ENCODE measurements around the gene DNPH1.
A peak's percentile ranks its signal among the peaks of the same experiment; 100 is the strongest.

DNA sequence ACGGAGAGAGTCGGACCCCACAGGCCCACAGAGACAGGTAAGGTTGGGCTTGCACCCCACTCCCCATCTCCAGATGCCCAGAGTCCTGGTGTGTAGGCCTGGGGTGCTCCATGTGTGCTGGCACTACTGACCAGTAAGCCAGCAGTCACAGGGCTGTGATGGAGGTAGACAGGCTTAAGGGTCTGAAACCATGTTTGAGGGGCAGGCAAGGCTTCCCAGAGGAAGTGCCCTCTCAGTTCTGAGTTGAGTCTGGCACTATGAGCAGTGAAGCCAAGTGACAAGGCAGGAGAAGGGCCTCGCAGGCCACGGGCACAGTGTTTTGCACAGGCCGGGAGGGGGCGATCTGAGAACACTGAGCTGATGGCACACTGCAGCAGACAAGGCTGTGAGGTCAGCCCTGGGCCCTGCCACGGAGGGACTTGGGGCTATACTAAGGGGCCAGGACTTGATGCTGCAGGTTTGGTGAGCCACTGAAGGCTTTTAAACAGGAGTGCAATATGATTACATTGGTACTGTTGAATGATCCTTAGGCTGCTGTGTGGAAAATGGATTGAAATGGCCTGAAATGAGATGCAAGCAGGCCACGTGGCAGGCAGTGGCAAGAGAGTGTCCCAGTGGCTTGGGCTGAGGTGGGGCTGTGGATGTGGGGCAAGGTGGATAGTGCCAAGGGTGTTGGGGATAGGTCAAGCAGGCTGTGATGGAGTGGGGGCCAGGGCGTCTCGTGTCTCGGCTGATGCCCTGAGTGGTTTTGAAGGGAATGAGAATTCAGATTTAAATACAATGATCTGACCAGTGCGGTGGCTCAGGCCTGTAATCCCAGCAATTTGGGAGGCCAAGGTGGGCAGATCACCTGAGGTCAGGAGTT is 34.3 kb upstream of the DNPH1 start:
- TF ChIP-seq, protein P1, sequence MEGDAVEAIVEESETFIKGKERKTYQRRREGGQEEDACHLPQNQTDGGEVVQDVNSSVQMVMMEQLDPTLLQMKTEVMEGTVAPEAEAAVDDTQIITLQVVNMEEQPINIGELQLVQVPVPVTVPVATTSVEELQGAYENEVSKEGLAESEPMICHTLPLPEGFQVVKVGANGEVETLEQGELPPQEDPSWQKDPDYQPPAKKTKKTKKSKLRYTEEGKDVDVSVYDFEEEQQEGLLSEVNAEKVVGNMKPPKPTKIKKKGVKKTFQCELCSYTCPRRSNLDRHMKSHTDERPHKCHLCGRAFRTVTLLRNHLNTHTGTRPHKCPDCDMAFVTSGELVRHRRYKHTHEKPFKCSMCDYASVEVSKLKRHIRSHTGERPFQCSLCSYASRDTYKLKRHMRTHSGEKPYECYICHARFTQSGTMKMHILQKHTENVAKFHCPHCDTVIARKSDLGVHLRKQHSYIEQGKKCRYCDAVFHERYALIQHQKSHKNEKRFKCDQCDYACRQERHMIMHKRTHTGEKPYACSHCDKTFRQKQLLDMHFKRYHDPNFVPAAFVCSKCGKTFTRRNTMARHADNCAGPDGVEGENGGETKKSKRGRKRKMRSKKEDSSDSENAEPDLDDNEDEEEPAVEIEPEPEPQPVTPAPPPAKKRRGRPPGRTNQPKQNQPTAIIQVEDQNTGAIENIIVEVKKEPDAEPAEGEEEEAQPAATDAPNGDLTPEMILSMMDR (IDR thresholded peaks at IDR 0.05): peak in 1 of 3 donors; percentile 21
- no peak for TF ChIP-seq EP300 (IDR thresholded peaks at IDR 0.05)
- no peak for TF ChIP-seq POLR2A (IDR thresholded peaks at IDR 0.05)

Measured in ovary (tissue), 3 donors.